WTC11 (cell line): ENCODE results near the gene ABHD3. TPM values are rescaled to one million over a fixed set of nuclear protein-coding genes. Genes with fewer than 3 reads are reported as not detected.

Source experiments
- ATAC-seq: fragments of 200-7000 bp; cut with Tn5 transposase; 2 replicates; pipeline ENCODE4 v1.10.0; 2021; ENCODE audit warnings: mild to moderate bottlenecking, moderate library complexity
- CTCF ChIA-PET: fragments of 300-600 bp; sonication (Branson Sonifier 250); formaldehyde crosslinking; loops from one replicate; lab custom pipeline; 2021; ENCODE audit warnings: antibody characterized with exemption; lab: Charles Lee
- POLR2A ChIA-PET: fragments of 350-600 bp; sonication (Branson Sonifier 250); formaldehyde crosslinking; loops from one replicate; lab custom pipeline; 2021; ENCODE audit warnings: antibody characterized with exemption; lab: Charles Lee
- DNase-seq: peaks from one replicate; pipeline ENCODE4 v3.0.0; 2021; ENCODE audit warnings: low spot score
- H3K27ac Mint-ChIP-seq: 2 replicates; pipeline ENCODE4 v1.8.0; 2021; ENCODE audit warnings: mixed read lengths
- H3K27me3 Mint-ChIP-seq: 2 replicates; pipeline ENCODE4 v1.8.0; 2021; ENCODE audit warnings: low read depth, mild to moderate bottlenecking, moderate library complexity, mixed read lengths
- H3K36me3 Mint-ChIP-seq: 2 replicates; pipeline ENCODE4 v1.8.0; 2021; ENCODE audit warnings: mixed read lengths
- H3K4me1 Mint-ChIP-seq: 2 replicates; pipeline ENCODE4 v1.8.0; 2022; ENCODE audit warnings: mixed read lengths
- H3K4me3 Mint-ChIP-seq: 2 replicates; pipeline ENCODE4 v1.8.0; 2021; ENCODE audit warnings: mild to moderate bottlenecking, moderate library complexity, mixed read lengths
- H3K9me3 Mint-ChIP-seq: 2 replicates; pipeline ENCODE4 v1.8.0; 2021; ENCODE audit warnings: mixed read lengths
- AFF4 ChIP-seq: sonication (generic); formaldehyde crosslinking; IDR thresholded peaks from 2 replicates; pipeline ENCODE4 v1.8.1; 2023; ENCODE audit warnings: mild to moderate bottlenecking, missing genetic modification reagents, borderline replicate concordance
- ARID4B ChIP-seq: sonication (generic); formaldehyde crosslinking; IDR thresholded peaks from 2 replicates; pipeline ENCODE4 v1.8.0; 2023; ENCODE audit warnings: missing genetic modification reagents, mild to moderate bottlenecking, borderline replicate concordance
- CTCF ChIP-seq: fragments of 200-600 bp; IDR thresholded peaks from 2 replicates; pipeline ENCODE4 v1.8.0; 2022; ENCODE audit warnings: antibody characterized with exemption
- E2F4 ChIP-seq: sonication (generic); formaldehyde crosslinking; IDR thresholded peaks from 2 replicates; pipeline ENCODE4 v1.8.1; 2022; ENCODE audit warnings: low read depth, mild to moderate bottlenecking, moderate library complexity, missing genetic modification reagents, borderline replicate concordance
- PRRX2 ChIP-seq: fragments of 250-450 bp; sonication (Bioruptor Pico); IDR thresholded peaks from 2 replicates; pipeline ENCODE4 v1.8.0; 2021; ENCODE audit warnings: mild to moderate bottlenecking
- SMAD3 ChIP-seq: sonication (generic); formaldehyde crosslinking; IDR thresholded peaks from 2 replicates; pipeline ENCODE4 v1.8.0; 2022; ENCODE audit warnings: missing genetic modification reagents, mild to moderate bottlenecking, borderline replicate concordance
- ZNF121 ChIP-seq: sonication (generic); formaldehyde crosslinking; IDR thresholded peaks from 2 replicates; pipeline ENCODE4 v1.8.0; 2023; ENCODE audit warnings: missing genetic modification reagents
- total RNA-seq: library from RNA; stranded (reverse); gene quantifications from 3 replicates; pipeline ENCODE4 v1.2.3, GENCODE V29; 2021

Gene ABHD3
- total RNA-seq, 1 experiment from 2014 or later: 11.1 TPM

- TF ChIP-seq E2F4 (CRISPR knock-in tag) (no peak), CTCF (no peak), AFF4 (CRISPR knock-in tag) (no peak), PRRX2 (no peak), ARID4B (no peak)
These were observed 65.8 kb downstream of the ABHD3 start (continued) for GRCh38 chr18:21638822-21639221.

- DNase-seq (no peak), ATAC-seq (no peak)
- POLR2A ChIA-PET: interaction anchor here (1.1 kb wide), 1 partner anchor 36 kb away, joined by 3 read pairs; the partner anchor contains the start of gene ESCO1
- Mint-ChIP-seq H3K4me1 (no peaks in the 10 kb centered on the region), H3K4me3 (no peak overlapping the region), H3K27ac (peak overlapping the region; percentile 41; the same call in 1 of the 2 replicates), H3K27me3 (no peaks in the 10 kb centered on the region), H3K36me3 (peaks cover 16% of the 10 kb centered on the region), H3K9me3 (no peaks in the 10 kb centered on the region)
- CTCF ChIA-PET: interaction anchor here (0.6 kb wide), 1 partner anchor 369 kb away, joined by 3 read pairs; no protein-coding TSS in a partner anchor
- TF ChIP-seq E2F4 (CRISPR knock-in tag) (no peak), ZNF121 (CRISPR knock-in tag) (0 out of 2 replicates have a peak, but pooled peaks have one; percentile 19)
These were observed 67.8 kb downstream of the ABHD3 start for GRCh38 chr18:21636769-21637168.

- no peak for ATAC-seq
- CTCF ChIA-PET: no interaction called here
- no peak overlapping the region for H3K27ac Mint-ChIP-seq
These were observed 69.9 kb downstream of the ABHD3 start for GRCh38 chr18:21634588-21635199.

More at GRCh38 chr18:21634588-21635199, 69.9 kb downstream of the ABHD3 start:
- peaks cover 29% of the 10 kb centered on the region for H3K36me3 Mint-ChIP-seq
- POLR2A ChIA-PET: interaction anchor here (0.6 kb wide), 1 partner anchor 21 kb away, joined by 3 read pairs; no protein-coding TSS in a partner anchor
- H3K4me1 Mint-ChIP-seq: no peaks in the 10 kb centered on the region
- H3K27me3 Mint-ChIP-seq: no peaks in the 10 kb centered on the region
- H3K4me3 Mint-ChIP-seq: no peak overlapping the region
- no peak for DNase-seq
- no peak for TF ChIP-seq SMAD3 (CRISPR knock-in tag)
- TF ChIP-seq, all 79 proteins: peak for 0
- no peaks in the 10 kb centered on the region for H3K9me3 Mint-ChIP-seq
